ENCODE data around the gene RAB3B.

RAB3B gene

DNA sequence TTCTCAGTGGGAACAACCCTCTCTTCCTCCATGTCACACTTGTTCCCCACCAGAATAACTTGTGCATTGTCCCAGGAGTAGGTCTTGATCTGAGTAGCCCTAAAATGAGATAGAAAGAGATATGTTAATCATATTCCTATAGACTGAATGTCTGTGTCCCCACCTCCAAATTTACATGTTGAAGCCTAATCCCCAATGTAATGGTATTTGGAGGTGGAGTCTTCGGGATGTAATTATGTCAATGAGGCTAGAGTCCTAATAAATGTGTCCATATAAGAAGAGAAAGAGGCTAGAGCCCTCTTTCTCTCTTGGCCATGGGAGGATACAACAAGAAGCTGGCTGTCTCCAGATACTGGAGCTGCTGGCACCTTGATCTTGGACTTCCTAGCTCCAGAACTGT, 57.2 kb downstream of the RAB3B start:
- Histone ChIP-seq H3K9me3 (ENCODE audit: control insufficient read depth, insufficient read depth, low read length) (no peaks in the 10 kb centered on the region), H3K36me3 (ENCODE audit: insufficient read depth, low read length) (peaks cover 9% of the 10 kb centered on the region; the same call in 1 of the 2 replicates), H3K9ac (ENCODE audit: low read depth, low read length) (no peak overlapping the region), H3K4me1 (ENCODE audit: insufficient read depth, low read length) (no peaks in the 10 kb centered on the region)

DNA sequence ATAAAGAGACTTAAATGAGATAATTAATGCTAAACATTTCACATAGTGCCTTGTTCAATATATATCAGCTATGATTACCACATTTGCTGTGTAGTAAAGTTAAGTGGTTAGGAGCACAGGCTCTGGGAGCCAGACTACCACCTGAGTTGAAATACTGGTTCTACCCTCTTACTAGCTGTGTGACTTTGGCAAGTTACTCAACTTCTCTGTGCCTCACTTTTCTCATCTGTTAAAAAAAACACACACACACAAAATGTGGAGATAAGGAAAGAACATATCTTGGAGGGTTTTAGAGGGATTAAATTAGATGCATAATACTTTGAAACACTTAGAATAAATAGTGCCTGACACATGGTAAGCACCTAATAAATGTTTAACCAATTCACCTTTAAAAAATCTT, 60.2 kb downstream of the RAB3B start:
- Histone ChIP-seq H3K36me3 (ENCODE audit: insufficient read depth, low read length) (peaks cover 11% of the 10 kb centered on the region; the same call in 1 of the 2 replicates), H3K9ac (ENCODE audit: low read depth, low read length) (no peak overlapping the region), H3K4me1 (ENCODE audit: insufficient read depth, low read length) (no peaks in the 10 kb centered on the region), H3K9me3 (ENCODE audit: control insufficient read depth, insufficient read depth, low read length) (no peaks in the 10 kb centered on the region)

DNA sequence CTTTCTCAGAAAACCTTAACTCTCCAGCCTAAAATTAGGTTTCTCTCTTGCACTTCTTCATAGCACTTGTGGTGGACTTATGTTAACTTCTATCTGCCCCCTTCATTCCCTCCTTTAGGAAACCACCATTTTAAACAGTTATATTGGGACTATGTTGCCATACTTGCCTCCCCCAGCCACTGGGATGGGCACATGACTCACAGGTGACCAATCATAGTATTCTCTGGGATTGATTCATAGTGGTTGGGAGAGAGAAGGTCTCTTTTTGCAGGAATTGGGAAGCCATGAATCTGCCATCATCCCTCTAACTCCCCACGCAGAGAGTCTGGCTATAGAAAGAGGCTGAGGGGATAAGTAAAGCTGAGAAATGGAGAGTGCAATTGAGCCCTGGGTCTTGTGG, 61.6 kb downstream of the RAB3B start:
- Histone ChIP-seq H3K4me1 (ENCODE audit: insufficient read depth, low read length) (no peaks in the 10 kb centered on the region), H3K9ac (ENCODE audit: low read depth, low read length) (no peak overlapping the region), H3K36me3 (ENCODE audit: insufficient read depth, low read length) (peaks cover 14% of the 10 kb centered on the region; the same call in 1 of the 2 replicates), H3K9me3 (ENCODE audit: control insufficient read depth, insufficient read depth, low read length) (no peaks in the 10 kb centered on the region)

DNA sequence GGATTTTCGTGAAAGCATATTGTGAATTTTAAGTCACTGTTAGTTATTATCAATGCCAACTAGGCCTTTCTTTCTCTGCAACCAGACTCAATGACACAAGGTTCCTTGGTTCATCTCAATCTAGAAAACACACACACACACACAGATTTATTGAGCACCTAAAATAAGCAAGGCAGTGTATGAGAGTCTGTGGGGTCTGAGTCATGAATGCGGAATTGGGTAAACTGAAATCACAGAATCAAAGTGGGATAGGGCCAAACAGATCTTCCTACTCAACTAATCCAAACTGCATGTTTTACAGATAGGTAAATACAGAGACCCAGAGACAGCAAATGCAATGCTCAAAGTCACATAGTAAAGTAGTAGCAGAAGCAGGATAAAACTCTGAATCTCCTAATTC, 63.5 kb downstream of the RAB3B start:
- Histone ChIP-seq H3K9ac (ENCODE audit: low read depth, low read length) (no peak overlapping the region), H3K4me1 (ENCODE audit: insufficient read depth, low read length) (no peaks in the 10 kb centered on the region), H3K36me3 (ENCODE audit: insufficient read depth, low read length) (peaks cover 14% of the 10 kb centered on the region; the same call in 1 of the 2 replicates), H3K9me3 (ENCODE audit: control insufficient read depth, insufficient read depth, low read length) (no peaks in the 10 kb centered on the region)

GRCh38 chr1:51926171-51926812, 64.2 kb downstream of the RAB3B start:
- no peaks in the 10 kb centered on the region for H3K9me3 ChIP-seq (ENCODE audit: control insufficient read depth, insufficient read depth, low read length)
- H3K4me1 ChIP-seq (ENCODE audit: insufficient read depth, low read length) = no peaks in the 10 kb centered on the region
- H3K9ac ChIP-seq (ENCODE audit: low read depth, low read length) = no peak overlapping the region
- peaks cover 10% of the 10 kb centered on the region; the same call in 1 of the 2 replicates for H3K36me3 ChIP-seq (ENCODE audit: insufficient read depth, low read length)

GRCh38 chr1:51924455-51924854, 66.0 kb downstream of the RAB3B start:
- no peaks in the 10 kb centered on the region for H3K9me3 ChIP-seq (ENCODE audit: control insufficient read depth, insufficient read depth, low read length)
- H3K36me3 ChIP-seq (ENCODE audit: insufficient read depth, low read length) = peaks cover 10% of the 10 kb centered on the region; the same call in 1 of the 2 replicates
- H3K9ac ChIP-seq (ENCODE audit: low read depth, low read length) = no peak overlapping the region
- H3K4me1 ChIP-seq (ENCODE audit: insufficient read depth, low read length) = no peaks in the 10 kb centered on the region

DNA sequence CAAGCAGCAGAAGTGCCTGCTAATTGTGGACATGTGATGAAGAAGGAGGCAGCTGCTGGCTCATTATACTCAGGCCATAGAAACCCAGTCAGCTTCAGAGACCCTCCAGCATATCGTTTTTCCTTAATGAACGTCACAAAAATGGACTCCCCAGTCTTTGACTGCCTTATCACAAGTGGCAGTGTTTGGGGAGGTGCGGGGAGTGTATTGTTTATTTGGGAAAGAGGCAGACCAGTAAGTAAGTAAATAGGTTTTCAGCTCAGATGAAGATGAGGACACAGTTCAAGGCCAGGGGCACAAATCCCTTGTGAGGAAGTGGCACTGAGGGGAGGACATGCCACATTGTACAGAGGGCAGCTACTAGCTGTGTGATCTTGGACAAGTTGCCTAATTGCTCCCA, 68.5 kb downstream of the RAB3B start:
- Histone ChIP-seq H3K36me3 (ENCODE audit: insufficient read depth, low read length) (peaks cover 16% of the 10 kb centered on the region), H3K4me1 (ENCODE audit: insufficient read depth, low read length) (no peaks in the 10 kb centered on the region), H3K9ac (ENCODE audit: low read depth, low read length) (no peak overlapping the region), H3K9me3 (ENCODE audit: control insufficient read depth, insufficient read depth, low read length) (no peaks in the 10 kb centered on the region)

- Histone ChIP-seq H3K36me3 (ENCODE audit: insufficient read depth, low read length) (peaks cover 8% of the 10 kb centered on the region), H3K9ac (ENCODE audit: low read depth, low read length) (no peak overlapping the region), H3K9me3 (ENCODE audit: control insufficient read depth, insufficient read depth, low read length) (no peaks in the 10 kb centered on the region), H3K4me1 (ENCODE audit: insufficient read depth, low read length) (no peaks in the 10 kb centered on the region)
These were observed 70.4 kb downstream of the RAB3B start for GRCh38 chr1:51920130-51920529.

DNA sequence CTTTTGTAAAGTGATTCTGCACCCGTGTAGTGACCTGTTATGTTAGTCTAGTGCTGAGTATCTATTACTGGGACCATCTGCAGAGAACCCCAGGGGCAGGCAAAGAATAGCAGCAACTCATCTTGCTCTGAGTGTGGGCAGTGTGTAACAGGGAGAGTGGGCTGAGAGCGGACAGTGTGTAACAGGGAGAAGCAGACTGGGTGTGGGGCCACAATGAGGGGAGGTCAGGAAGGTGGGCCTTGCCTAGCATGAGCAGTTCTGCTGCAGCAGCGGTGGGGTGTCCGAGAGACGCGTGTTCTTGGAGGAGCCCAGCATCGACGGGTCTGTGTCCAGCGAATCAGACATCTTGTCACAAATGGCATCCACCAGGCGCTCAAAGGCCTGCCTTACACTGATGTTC, 70.8 kb downstream of the RAB3B start:
- H3K4me1 ChIP-seq (ENCODE audit: insufficient read depth, low read length) = no peaks in the 10 kb centered on the region
- peaks cover 6% of the 10 kb centered on the region for H3K36me3 ChIP-seq (ENCODE audit: insufficient read depth, low read length)
- H3K9me3 ChIP-seq (ENCODE audit: control insufficient read depth, insufficient read depth, low read length) = no peaks in the 10 kb centered on the region
- no peak overlapping the region for H3K9ac ChIP-seq (ENCODE audit: low read depth, low read length)

GRCh38 chr1:51916587-51917405, 73.7 kb downstream of the RAB3B start:
- Histone ChIP-seq H3K4me1 (ENCODE audit: insufficient read depth, low read length) (no peaks in the 10 kb centered on the region), H3K9me3 (ENCODE audit: control insufficient read depth, insufficient read depth, low read length) (no peaks in the 10 kb centered on the region), H3K9ac (ENCODE audit: low read depth, low read length) (no peak overlapping the region), H3K36me3 (ENCODE audit: insufficient read depth, low read length) (peaks cover 6% of the 10 kb centered on the region)

DNA sequence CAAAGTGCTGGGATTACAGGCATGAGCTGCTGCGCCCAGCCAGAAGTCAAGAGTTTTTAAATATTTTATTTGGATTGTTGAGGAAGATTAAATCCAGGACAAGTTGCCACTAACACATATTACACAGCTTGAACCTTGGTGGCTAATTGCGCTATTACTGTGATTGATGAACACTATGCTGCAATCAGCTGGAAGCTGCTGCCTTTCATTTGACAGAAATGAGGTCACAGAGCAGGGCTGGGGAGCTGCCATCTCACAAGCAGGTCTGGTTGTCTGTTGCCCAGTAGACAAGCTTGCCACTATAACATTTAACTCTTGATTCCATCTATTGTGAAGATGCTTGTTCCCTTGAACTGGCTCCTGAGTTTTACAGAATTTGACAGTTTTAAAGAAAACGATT, 74.5 kb downstream of the RAB3B start:
- Histone ChIP-seq H3K9ac (ENCODE audit: low read depth, low read length) (no peak overlapping the region), H3K4me1 (ENCODE audit: insufficient read depth, low read length) (no peaks in the 10 kb centered on the region)

GRCh38 chr1:51912881-51913280, 77.6 kb downstream of the RAB3B start:
- H3K4me1 ChIP-seq (ENCODE audit: insufficient read depth, low read length) = no peaks in the 10 kb centered on the region
- H3K9me3 ChIP-seq (ENCODE audit: control insufficient read depth, insufficient read depth, low read length) = no peaks in the 10 kb centered on the region
- H3K36me3 ChIP-seq (ENCODE audit: insufficient read depth, low read length) = peaks cover 4% of the 10 kb centered on the region; the same call in 1 of the 2 replicates
- no peak overlapping the region for H3K9ac ChIP-seq (ENCODE audit: low read depth, low read length)

More for the DNA sequence above, 74.5 kb downstream of the RAB3B start:
- no peaks in the 10 kb centered on the region for H3K9me3 ChIP-seq (ENCODE audit: control insufficient read depth, insufficient read depth, low read length)
- H3K36me3 ChIP-seq (ENCODE audit: insufficient read depth, low read length) = peaks cover 6% of the 10 kb centered on the region

DNA sequence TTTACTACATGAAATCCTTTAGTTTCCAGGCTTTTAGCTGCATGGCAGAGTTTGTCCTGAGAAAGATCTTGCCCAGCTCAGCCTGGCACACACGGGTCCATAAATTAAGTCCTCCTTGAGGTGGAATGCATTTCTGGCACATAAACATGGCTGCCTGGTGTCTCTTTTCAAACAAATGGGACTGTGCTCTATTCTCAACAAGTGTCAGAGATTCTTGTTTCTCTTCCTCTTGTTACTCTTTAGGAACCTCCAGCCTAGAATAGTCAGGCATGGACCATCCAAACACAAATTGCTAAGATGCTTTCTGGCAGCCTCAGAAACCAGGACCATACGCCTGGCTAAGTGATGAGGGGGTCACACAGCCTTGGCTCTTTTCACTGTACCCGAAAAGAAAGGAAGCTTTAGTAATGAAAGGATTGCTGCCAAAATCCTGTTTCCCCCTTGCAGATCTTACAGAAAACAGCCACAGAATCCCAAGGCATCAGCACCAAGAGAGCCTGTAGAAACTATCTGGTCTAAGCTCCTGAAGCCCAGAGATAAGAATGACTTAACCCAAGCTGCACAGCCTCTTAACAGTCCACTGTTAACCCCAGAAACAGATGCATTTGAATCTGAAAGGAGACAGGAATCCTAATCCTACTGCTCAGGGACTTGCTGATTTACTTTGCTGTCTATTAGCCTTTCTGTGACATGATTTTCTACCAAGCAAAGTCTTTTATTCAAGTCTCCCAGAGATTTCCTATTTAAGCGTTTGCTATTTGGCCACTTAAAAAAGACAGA, 80.1 kb downstream of the RAB3B start:
- Histone ChIP-seq H3K9me3 (ENCODE audit: control insufficient read depth, insufficient read depth, low read length) (no peaks in the 10 kb centered on the region), H3K36me3 (ENCODE audit: insufficient read depth, low read length) (peaks cover 4% of the 10 kb centered on the region; the same call in 1 of the 2 replicates), H3K9ac (ENCODE audit: low read depth, low read length) (no peak overlapping the region), H3K4me1 (ENCODE audit: insufficient read depth, low read length) (0 out of 2 replicates have a peak, but pooled peaks cover 4% of the 10 kb centered on the region)

- Histone ChIP-seq H3K9me3 (ENCODE audit: control insufficient read depth, insufficient read depth, low read length) (no peaks in the 10 kb centered on the region), H3K9ac (ENCODE audit: low read depth, low read length) (no peak overlapping the region), H3K36me3 (ENCODE audit: insufficient read depth, low read length) (peaks cover 4% of the 10 kb centered on the region; the same call in 1 of the 2 replicates), H3K4me1 (ENCODE audit: insufficient read depth, low read length) (0 out of 2 replicates have a peak, but pooled peaks cover 6% of the 10 kb centered on the region)
These were observed 82.0 kb downstream of the RAB3B start for GRCh38 chr1:51908499-51908898.
